Iris pigment epithelial cell (primary cell): ENCODE data around the gene C2orf78.
"Not testable (repeated sequence)": the region's sequence is repeated elsewhere in the genome, so short reads cannot be mapped to it uniquely, and the experiment has no call there.

ENCODE experiments used
- DNase-seq: peaks from one replicate; pipeline ENCODE4 v3.0.0-alpha.2; 2011; ENCODE audit warnings: low read depth

Gene C2orf78

GRCh38 chr2:73780237-73780582 is 3.8 kb upstream of the C2orf78 start:
- DNase-seq: no peak

GRCh38 chr2:73783402-73783801 is 581 bp upstream of the C2orf78 start:
- DNase-seq: not testable (repeated sequence)

- no peak for DNase-seq
Measured at GRCh38 chr2:73811878-73812277, 27.9 kb downstream of the C2orf78 start.

- DNase-seq: no peak
Measured at GRCh38 chr2:73812635-73813034, 28.7 kb downstream of the C2orf78 start.

GRCh38 chr2:73818296-73818695 is 34.3 kb downstream of the C2orf78 start:
- no peak for DNase-seq

GRCh38 chr2:73821227-73821626 is 37.2 kb downstream of the C2orf78 start:
- DNase-seq: no peak

GRCh38 chr2:73821669-73822068 is 37.7 kb downstream of the C2orf78 start:
- no peak for DNase-seq

GRCh38 chr2:73822276-73822675 is 38.3 kb downstream of the C2orf78 start:
- DNase-seq: no peak

GRCh38 chr2:73822991-73823390 is 39.0 kb downstream of the C2orf78 start:
- DNase-seq: no peak

GRCh38 chr2:73823416-73823815 is 39.4 kb downstream of the C2orf78 start:
- DNase-seq: no peak

- DNase-seq: peak; percentile 88
Measured at GRCh38 chr2:73823916-73824523, 40.0 kb downstream of the C2orf78 start.

- no peak for DNase-seq
Measured at GRCh38 chr2:73825408-73825807, 41.4 kb downstream of the C2orf78 start.

GRCh38 chr2:73827018-73827417 is 43.0 kb downstream of the C2orf78 start:
- peak; percentile 65 for DNase-seq

- no peak for DNase-seq
Measured at GRCh38 chr2:73827660-73828388, 43.8 kb downstream of the C2orf78 start.

GRCh38 chr2:73828389-73828817 is 44.4 kb downstream of the C2orf78 start:
- DNase-seq: no peak

GRCh38 chr2:73828818-73829570 is 45.0 kb downstream of the C2orf78 start, which contains the start of gene STAMBP:
Gene STAMBP, plus strand, starts transcription at chr2:73828961. Its CDS starts 1,896 bp downstream, at chr2:73830857.
- DNase-seq: peak; percentile 96

- peak; percentile 97 for DNase-seq
Measured at GRCh38 chr2:73830871-73831401, 47.0 kb downstream of the C2orf78 start.

- peak; percentile 49 for DNase-seq
Measured at GRCh38 chr2:73832930-73833329, 48.9 kb downstream of the C2orf78 start.

- no peak for DNase-seq
Measured at GRCh38 chr2:73836141-73836943, 52.4 kb downstream of the C2orf78 start.

- DNase-seq: no peak
Measured at GRCh38 chr2:73837847-73838585, 54.0 kb downstream of the C2orf78 start.

- DNase-seq: no peak
Measured at GRCh38 chr2:73838889-73839534, 55.0 kb downstream of the C2orf78 start.
